ENCODE measurements around the gene B9D2.

Gene B9D2

DNA sequence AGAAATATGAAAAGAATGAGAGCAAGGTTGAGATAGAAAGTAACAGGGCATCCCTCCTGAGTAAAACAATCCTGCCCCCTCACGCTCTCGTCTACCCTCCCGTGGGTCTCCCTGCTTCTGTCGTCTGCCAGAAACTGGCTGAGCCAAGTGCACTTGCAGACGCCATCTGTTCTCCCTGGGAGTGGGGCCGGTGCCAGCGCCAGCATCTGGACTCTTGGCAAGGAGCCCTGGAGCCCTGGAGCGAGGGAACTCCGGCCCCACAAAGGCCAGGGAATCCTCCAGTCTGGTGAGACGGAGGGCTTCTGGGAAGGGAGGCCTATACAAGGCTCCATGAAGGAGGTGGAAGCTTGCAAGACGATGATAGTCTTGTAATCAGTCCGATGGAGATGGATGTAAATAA, 10.0 kb upstream of the B9D2 start (continued):
- TF ChIP-seq, protein P1, sequence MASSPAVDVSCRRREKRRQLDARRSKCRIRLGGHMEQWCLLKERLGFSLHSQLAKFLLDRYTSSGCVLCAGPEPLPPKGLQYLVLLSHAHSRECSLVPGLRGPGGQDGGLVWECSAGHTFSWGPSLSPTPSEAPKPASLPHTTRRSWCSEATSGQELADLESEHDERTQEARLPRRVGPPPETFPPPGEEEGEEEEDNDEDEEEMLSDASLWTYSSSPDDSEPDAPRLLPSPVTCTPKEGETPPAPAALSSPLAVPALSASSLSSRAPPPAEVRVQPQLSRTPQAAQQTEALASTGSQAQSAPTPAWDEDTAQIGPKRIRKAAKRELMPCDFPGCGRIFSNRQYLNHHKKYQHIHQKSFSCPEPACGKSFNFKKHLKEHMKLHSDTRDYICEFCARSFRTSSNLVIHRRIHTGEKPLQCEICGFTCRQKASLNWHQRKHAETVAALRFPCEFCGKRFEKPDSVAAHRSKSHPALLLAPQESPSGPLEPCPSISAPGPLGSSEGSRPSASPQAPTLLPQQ (tag by site-specific recombination; IDR thresholded peaks at IDR 0.05): peak; percentile 96
- TF ChIP-seq, protein P2, sequence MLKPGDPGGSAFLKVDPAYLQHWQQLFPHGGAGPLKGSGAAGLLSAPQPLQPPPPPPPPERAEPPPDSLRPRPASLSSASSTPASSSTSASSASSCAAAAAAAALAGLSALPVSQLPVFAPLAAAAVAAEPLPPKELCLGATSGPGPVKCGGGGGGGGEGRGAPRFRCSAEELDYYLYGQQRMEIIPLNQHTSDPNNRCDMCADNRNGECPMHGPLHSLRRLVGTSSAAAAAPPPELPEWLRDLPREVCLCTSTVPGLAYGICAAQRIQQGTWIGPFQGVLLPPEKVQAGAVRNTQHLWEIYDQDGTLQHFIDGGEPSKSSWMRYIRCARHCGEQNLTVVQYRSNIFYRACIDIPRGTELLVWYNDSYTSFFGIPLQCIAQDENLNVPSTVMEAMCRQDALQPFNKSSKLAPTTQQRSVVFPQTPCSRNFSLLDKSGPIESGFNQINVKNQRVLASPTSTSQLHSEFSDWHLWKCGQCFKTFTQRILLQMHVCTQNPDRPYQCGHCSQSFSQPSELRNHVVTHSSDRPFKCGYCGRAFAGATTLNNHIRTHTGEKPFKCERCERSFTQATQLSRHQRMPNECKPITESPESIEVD (tag by site-specific recombination; IDR thresholded peaks at IDR 0.05): no peak
- no peak for TF ChIP-seq ZNF654 (tag by site-specific recombination; IDR thresholded peaks at IDR 0.05; ENCODE audit: low read depth)
- TF ChIP-seq, protein P3, sequence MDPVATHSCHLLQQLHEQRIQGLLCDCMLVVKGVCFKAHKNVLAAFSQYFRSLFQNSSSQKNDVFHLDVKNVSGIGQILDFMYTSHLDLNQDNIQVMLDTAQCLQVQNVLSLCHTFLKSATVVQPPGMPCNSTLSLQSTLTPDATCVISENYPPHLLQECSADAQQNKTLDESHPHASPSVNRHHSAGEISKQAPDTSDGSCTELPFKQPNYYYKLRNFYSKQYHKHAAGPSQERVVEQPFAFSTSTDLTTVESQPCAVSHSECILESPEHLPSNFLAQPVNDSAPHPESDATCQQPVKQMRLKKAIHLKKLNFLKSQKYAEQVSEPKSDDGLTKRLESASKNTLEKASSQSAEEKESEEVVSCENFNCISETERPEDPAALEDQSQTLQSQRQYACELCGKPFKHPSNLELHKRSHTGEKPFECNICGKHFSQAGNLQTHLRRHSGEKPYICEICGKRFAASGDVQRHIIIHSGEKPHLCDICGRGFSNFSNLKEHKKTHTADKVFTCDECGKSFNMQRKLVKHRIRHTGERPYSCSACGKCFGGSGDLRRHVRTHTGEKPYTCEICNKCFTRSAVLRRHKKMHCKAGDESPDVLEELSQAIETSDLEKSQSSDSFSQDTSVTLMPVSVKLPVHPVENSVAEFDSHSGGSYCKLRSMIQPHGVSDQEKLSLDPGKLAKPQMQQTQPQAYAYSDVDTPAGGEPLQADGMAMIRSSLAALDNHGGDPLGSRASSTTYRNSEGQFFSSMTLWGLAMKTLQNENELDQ (tag by site-specific recombination; IDR thresholded peaks at IDR 0.05; ENCODE audit: low read depth): no peak
- TF ChIP-seq, protein P4, sequence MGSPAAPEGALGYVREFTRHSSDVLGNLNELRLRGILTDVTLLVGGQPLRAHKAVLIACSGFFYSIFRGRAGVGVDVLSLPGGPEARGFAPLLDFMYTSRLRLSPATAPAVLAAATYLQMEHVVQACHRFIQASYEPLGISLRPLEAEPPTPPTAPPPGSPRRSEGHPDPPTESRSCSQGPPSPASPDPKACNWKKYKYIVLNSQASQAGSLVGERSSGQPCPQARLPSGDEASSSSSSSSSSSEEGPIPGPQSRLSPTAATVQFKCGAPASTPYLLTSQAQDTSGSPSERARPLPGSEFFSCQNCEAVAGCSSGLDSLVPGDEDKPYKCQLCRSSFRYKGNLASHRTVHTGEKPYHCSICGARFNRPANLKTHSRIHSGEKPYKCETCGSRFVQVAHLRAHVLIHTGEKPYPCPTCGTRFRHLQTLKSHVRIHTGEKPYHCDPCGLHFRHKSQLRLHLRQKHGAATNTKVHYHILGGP (tag by site-specific recombination; IDR thresholded peaks at IDR 0.05): no peak
- TF ChIP-seq ZBTB8A (tag by site-specific recombination; IDR thresholded peaks at IDR 0.05): peak; percentile 63
- TF ChIP-seq, protein P5, sequence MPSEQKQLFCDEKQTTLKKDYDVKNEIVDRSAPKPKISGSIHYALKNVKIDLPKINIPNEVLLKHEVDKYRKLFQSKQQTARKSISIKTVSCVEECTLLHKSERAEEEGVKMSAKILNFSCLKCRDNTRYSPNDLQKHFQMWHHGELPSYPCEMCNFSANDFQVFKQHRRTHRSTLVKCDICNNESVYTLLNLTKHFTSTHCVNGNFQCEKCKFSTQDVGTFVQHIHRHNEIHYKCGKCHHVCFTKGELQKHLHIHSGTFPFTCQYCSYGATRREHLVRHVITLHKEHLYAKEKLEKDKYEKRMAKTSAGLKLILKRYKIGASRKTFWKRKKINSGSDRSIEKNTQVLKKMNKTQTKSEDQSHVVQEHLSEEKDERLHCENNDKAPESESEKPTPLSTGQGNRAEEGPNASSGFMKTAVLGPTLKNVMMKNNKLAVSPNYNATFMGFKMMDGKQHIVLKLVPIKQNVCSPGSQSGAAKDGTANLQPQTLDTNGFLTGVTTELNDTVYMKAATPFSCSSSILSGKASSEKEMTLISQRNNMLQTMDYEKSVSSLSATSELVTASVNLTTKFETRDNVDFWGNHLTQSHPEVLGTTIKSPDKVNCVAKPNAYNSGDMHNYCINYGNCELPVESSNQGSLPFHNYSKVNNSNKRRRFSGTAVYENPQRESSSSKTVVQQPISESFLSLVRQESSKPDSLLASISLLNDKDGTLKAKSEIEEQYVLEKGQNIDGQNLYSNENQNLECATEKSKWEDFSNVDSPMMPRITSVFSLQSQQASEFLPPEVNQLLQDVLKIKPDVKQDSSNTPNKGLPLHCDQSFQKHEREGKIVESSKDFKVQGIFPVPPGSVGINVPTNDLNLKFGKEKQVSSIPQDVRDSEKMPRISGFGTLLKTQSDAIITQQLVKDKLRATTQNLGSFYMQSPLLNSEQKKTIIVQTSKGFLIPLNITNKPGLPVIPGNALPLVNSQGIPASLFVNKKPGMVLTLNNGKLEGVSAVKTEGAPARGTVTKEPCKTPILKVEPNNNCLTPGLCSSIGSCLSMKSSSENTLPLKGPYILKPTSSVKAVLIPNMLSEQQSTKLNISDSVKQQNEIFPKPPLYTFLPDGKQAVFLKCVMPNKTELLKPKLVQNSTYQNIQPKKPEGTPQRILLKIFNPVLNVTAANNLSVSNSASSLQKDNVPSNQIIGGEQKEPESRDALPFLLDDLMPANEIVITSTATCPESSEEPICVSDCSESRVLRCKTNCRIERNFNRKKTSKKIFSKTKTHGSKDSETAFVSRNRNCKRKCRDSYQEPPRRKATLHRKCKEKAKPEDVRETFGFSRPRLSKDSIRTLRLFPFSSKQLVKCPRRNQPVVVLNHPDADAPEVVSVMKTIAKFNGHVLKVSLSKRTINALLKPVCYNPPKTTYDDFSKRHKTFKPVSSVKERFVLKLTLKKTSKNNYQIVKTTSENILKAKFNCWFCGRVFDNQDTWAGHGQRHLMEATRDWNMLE (tag by site-specific recombination; conservative IDR thresholded peaks at IDR 0.05; ENCODE audit: low read depth): no peak
- TF ChIP-seq ZNF10 (tag by site-specific recombination; IDR thresholded peaks at IDR 0.05): no peak
- TF ChIP-seq ZFHX2 (tag by site-specific recombination; conservative IDR thresholded peaks at IDR 0.05): no peak
- TF ChIP-seq ZNF768 (tag by site-specific recombination; IDR thresholded peaks at IDR 0.05): no peak
- no peak for TF ChIP-seq ZNF626 (tag by site-specific recombination; IDR thresholded peaks at IDR 0.05)
- no peak for TF ChIP-seq HOXD13 (CRISPR knock-in tag; IDR thresholded peaks at IDR 0.05; ENCODE audit: borderline replicate concordance)
- TF ChIP-seq ZNF473 (tag by site-specific recombination; IDR thresholded peaks at IDR 0.05): no peak
- no peak for TF ChIP-seq ZNF140 (tag by site-specific recombination; IDR thresholded peaks at IDR 0.05)
- TF ChIP-seq, protein P6, sequence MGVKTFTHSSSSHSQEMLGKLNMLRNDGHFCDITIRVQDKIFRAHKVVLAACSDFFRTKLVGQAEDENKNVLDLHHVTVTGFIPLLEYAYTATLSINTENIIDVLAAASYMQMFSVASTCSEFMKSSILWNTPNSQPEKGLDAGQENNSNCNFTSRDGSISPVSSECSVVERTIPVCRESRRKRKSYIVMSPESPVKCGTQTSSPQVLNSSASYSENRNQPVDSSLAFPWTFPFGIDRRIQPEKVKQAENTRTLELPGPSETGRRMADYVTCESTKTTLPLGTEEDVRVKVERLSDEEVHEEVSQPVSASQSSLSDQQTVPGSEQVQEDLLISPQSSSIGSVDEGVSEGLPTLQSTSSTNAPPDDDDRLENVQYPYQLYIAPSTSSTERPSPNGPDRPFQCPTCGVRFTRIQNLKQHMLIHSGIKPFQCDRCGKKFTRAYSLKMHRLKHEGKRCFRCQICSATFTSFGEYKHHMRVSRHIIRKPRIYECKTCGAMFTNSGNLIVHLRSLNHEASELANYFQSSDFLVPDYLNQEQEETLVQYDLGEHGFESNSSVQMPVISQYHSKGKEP (tag by site-specific recombination; IDR thresholded peaks at IDR 0.05): peak; percentile 69; the same call in 1 of the 2 replicates
- no peak for TF ChIP-seq YY2 (tag by site-specific recombination; IDR thresholded peaks at IDR 0.05)
- no peak for TF ChIP-seq ZNF510 (tag by site-specific recombination; IDR thresholded peaks at IDR 0.05; ENCODE audit: insufficient replicate concordance)
- TF ChIP-seq PRDM1 (tag by site-specific recombination; IDR thresholded peaks at IDR 0.05): no peak
- TF ChIP-seq, protein P7, sequence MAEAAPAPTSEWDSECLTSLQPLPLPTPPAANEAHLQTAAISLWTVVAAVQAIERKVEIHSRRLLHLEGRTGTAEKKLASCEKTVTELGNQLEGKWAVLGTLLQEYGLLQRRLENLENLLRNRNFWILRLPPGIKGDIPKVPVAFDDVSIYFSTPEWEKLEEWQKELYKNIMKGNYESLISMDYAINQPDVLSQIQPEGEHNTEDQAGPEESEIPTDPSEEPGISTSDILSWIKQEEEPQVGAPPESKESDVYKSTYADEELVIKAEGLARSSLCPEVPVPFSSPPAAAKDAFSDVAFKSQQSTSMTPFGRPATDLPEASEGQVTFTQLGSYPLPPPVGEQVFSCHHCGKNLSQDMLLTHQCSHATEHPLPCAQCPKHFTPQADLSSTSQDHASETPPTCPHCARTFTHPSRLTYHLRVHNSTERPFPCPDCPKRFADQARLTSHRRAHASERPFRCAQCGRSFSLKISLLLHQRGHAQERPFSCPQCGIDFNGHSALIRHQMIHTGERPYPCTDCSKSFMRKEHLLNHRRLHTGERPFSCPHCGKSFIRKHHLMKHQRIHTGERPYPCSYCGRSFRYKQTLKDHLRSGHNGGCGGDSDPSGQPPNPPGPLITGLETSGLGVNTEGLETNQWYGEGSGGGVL (tag by site-specific recombination; IDR thresholded peaks at IDR 0.05): no peak
- TF ChIP-seq, protein P8, sequence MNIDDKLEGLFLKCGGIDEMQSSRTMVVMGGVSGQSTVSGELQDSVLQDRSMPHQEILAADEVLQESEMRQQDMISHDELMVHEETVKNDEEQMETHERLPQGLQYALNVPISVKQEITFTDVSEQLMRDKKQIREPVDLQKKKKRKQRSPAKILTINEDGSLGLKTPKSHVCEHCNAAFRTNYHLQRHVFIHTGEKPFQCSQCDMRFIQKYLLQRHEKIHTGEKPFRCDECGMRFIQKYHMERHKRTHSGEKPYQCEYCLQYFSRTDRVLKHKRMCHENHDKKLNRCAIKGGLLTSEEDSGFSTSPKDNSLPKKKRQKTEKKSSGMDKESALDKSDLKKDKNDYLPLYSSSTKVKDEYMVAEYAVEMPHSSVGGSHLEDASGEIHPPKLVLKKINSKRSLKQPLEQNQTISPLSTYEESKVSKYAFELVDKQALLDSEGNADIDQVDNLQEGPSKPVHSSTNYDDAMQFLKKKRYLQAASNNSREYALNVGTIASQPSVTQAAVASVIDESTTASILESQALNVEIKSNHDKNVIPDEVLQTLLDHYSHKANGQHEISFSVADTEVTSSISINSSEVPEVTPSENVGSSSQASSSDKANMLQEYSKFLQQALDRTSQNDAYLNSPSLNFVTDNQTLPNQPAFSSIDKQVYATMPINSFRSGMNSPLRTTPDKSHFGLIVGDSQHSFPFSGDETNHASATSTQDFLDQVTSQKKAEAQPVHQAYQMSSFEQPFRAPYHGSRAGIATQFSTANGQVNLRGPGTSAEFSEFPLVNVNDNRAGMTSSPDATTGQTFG (tag by site-specific recombination; IDR thresholded peaks at IDR 0.05; ENCODE audit: borderline replicate concordance): no peak
- no peak for TF ChIP-seq MZF1 (tag by site-specific recombination; IDR thresholded peaks at IDR 0.05; ENCODE audit: borderline replicate concordance)
